Neural cell (in vitro differentiated cells): ENCODE data around the gene DKK2. TPM values are rescaled to one million over a fixed set of nuclear protein-coding genes. Genes with fewer than 3 reads are reported as not detected.

Experiments
- H2AFZ ChIP-seq: fragments of 200-600, 300-800 bp; sonication (generic), shearing (Covaris generic); 2 replicates; pipeline ENCODE4 v1.6.0; 2014; ENCODE audit warnings: low read depth, mild to moderate bottlenecking, antibody characterized with exemption, low read length, moderate library complexity
- H3F3A ChIP-seq: fragments of 200-600 bp; shearing (Covaris generic); 2 replicates; pipeline ENCODE4 v1.6.1; 2016; ENCODE audit warnings: mild to moderate bottlenecking, moderate library complexity, mixed read lengths, antibody characterized with exemption, low read length; ENCODE audit not compliant: insufficient read depth, poor library complexity, severe bottlenecking
- H3K27ac ChIP-seq: fragments of 200-600, 300-800 bp; sonication (generic), shearing (Covaris generic); 2 replicates; pipeline ENCODE4 v1.5.1; 2014; ENCODE audit warnings: mild to moderate bottlenecking, low read length, moderate library complexity
- H3K27me3 ChIP-seq: fragments of 300-800, 200-600 bp; sonication (generic), shearing (Covaris generic); 2 replicates; pipeline ENCODE4 v1.6.0; 2014; ENCODE audit warnings: mild to moderate bottlenecking, low read depth, low read length, moderate library complexity; ENCODE audit not compliant: insufficient read depth
- H3K36me3 ChIP-seq: fragments of 300-800, 200-600 bp; sonication (generic), shearing (Covaris generic); 2 replicates; pipeline ENCODE4 v1.5.1; 2014; ENCODE audit warnings: mild to moderate bottlenecking, antibody characterized with exemption, low read length, moderate library complexity; ENCODE audit not compliant: insufficient read depth
- H3K4me2 ChIP-seq: fragments of 300-800, 200-600 bp; sonication (generic), shearing (Covaris generic); 2 replicates; pipeline ENCODE4 v1.6.0; 2014; ENCODE audit warnings: mild to moderate bottlenecking, low read length
- H3K4me3 ChIP-seq: fragments of 300-800, 200-600 bp; sonication (generic), shearing (Covaris generic); 2 replicates; pipeline ENCODE4 v1.5.1; 2014; ENCODE audit warnings: mild to moderate bottlenecking, low read length, moderate library complexity
- H3K79me2 ChIP-seq: fragments of 200-600 bp; shearing (Covaris generic); replicated peaks from 2 replicates; pipeline ENCODE4 v1.6.0; 2014; ENCODE audit warnings: mild to moderate bottlenecking, low read length, moderate library complexity; ENCODE audit not compliant: insufficient read depth
- H3K9ac ChIP-seq: fragments of 300-800, 200-600 bp; sonication (generic), shearing (Covaris generic); 2 replicates; pipeline ENCODE4 v1.6.1; 2016; ENCODE audit warnings: mild to moderate bottlenecking, low read length, mixed read lengths
- H3K9me2 ChIP-seq: fragments of 200-600 bp; shearing (Covaris generic); 2 replicates; pipeline ENCODE4 v1.6.1; 2016; ENCODE audit warnings: mild to moderate bottlenecking, low read length, mixed read lengths; ENCODE audit not compliant: insufficient read depth
- H3K9me3 ChIP-seq: fragments of 200-600, 300-800 bp; sonication (generic), shearing (Covaris generic); 2 replicates; pipeline ENCODE4 v1.6.1; 2016; ENCODE audit warnings: mild to moderate bottlenecking, mixed run types, low read length, moderate library complexity, mixed read lengths
- H4K20me1 ChIP-seq: fragments of 200-600 bp; shearing (Covaris generic); 2 replicates; pipeline ENCODE4 v1.6.1; 2016; ENCODE audit warnings: mild to moderate bottlenecking, mixed run types; ENCODE audit not compliant: insufficient read depth
- EP300 ChIP-seq: fragments of 450-650 bp; conservative IDR thresholded peaks from 2 replicates; pipeline ENCODE4 v1.6.1; 2014; ENCODE audit warnings: antibody characterized with exemption, mild to moderate bottlenecking, moderate library complexity; ENCODE audit not compliant: poor library complexity, severe bottlenecking
- EZH2 ChIP-seq: fragments of 200-600, 300-800 bp; shearing (Covaris generic), sonication (generic); IDR thresholded peaks from 2 replicates; pipeline ENCODE4 v1.6.1; 2014; ENCODE audit warnings: antibody characterized with exemption, low read length, borderline replicate concordance, mild to moderate bottlenecking; ENCODE audit not compliant: insufficient read depth, poor library complexity, severe bottlenecking
- MXI1 ChIP-seq: fragments of 450-650 bp; conservative IDR thresholded peaks from 2 replicates; pipeline ENCODE4 v1.6.1; 2014; ENCODE audit warnings: antibody characterized with exemption, mild to moderate bottlenecking; ENCODE audit not compliant: poor library complexity, severe bottlenecking
- POLR2AphosphoS5 ChIP-seq: IDR thresholded peaks from 2 replicates; pipeline ENCODE4 v1.6.1; 2012
- RAD21 ChIP-seq: fragments of 450-650 bp; conservative IDR thresholded peaks from 2 replicates; pipeline ENCODE4 v1.6.1; 2014; ENCODE audit warnings: antibody characterized with exemption, mild to moderate bottlenecking, moderate library complexity
- REST ChIP-seq: IDR thresholded peaks from 2 replicates; pipeline ENCODE4 v1.6.1; 2012; ENCODE audit warnings: borderline replicate concordance
- SMC3 ChIP-seq: fragments of 450-650 bp; conservative IDR thresholded peaks from 2 replicates; pipeline ENCODE4 v1.6.1; 2014; ENCODE audit warnings: antibody characterized with exemption, mild to moderate bottlenecking, moderate library complexity; ENCODE audit not compliant: poor library complexity
- TAF1 ChIP-seq: IDR thresholded peaks from 2 replicates; pipeline ENCODE4 v1.6.1; 2012; ENCODE audit warnings: low read depth
- polyA plus RNA-seq: library from polyadenylated mRNA; depleted of rRNA; stranded (reverse); fragments of >200 nt; gene quantifications from 2 replicates; pipeline ENCODE4 v1.2.3, GENCODE V29; 2014
- TF ChIP-seq, protein P1 (sequence below): fragments of 450-650 bp; IDR thresholded peaks from 2 replicates; pipeline ENCODE4 v1.5.1; 2014; ENCODE audit warnings: antibody characterized with exemption, mild to moderate bottlenecking, moderate library complexity; ENCODE audit not compliant: poor library complexity, severe bottlenecking

Gene DKK2
- polyA plus RNA-seq, 1 donor from 2014 or later: 0.33 TPM

DNA sequence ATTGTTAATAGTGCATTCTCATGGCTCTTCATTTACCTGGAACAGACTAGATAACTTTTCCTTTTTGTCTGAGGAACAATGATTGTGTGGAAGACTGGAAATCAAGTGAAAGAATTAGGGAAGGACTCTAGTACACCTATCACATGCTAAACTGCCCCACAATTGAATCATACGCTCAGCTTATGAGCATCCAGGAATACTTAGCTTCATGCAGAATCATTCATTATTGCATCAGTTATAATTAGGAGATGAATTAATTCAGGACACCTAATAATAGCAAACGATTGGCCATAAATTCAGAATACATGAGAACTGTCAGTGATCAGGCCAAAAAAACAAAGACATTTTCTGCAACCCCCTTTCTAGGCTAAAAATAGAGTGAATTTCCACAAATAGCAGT lies 106.9 kb downstream of the DKK2 start:
- H4K20me1 ChIP-seq: no peaks in the 10 kb centered on the region
- no peaks in the 10 kb centered on the region for H3K9me2 ChIP-seq
- no peaks in the 10 kb centered on the region for H3K27me3 ChIP-seq
- no peak overlapping the region for H2AFZ ChIP-seq
- no peaks in the 10 kb centered on the region for H3K9me3 ChIP-seq
- no peaks in the 10 kb centered on the region for H3K36me3 ChIP-seq
- H3K9ac ChIP-seq: no peak overlapping the region
- H3K4me2 ChIP-seq: no peak overlapping the region
- H3K79me2 ChIP-seq: no peaks in the 10 kb centered on the region
- H3K4me3 ChIP-seq: no peak overlapping the region
- H3F3A ChIP-seq: no peaks in the 10 kb centered on the region
- H3K27ac ChIP-seq: no peak overlapping the region
- no peak for TF ChIP-seq RAD21
- TF ChIP-seq SMC3: no peak
- TF ChIP-seq POLR2AphosphoS5: no peak
- no peak for TF ChIP-seq REST
- TF ChIP-seq MXI1: no peak
- no peak for TF ChIP-seq EP300
- no peak for TF ChIP-seq TAF1
- TF ChIP-seq, protein P1, sequence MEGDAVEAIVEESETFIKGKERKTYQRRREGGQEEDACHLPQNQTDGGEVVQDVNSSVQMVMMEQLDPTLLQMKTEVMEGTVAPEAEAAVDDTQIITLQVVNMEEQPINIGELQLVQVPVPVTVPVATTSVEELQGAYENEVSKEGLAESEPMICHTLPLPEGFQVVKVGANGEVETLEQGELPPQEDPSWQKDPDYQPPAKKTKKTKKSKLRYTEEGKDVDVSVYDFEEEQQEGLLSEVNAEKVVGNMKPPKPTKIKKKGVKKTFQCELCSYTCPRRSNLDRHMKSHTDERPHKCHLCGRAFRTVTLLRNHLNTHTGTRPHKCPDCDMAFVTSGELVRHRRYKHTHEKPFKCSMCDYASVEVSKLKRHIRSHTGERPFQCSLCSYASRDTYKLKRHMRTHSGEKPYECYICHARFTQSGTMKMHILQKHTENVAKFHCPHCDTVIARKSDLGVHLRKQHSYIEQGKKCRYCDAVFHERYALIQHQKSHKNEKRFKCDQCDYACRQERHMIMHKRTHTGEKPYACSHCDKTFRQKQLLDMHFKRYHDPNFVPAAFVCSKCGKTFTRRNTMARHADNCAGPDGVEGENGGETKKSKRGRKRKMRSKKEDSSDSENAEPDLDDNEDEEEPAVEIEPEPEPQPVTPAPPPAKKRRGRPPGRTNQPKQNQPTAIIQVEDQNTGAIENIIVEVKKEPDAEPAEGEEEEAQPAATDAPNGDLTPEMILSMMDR: no peak

- H3K79me2 ChIP-seq: no peaks in the 10 kb centered on the region
- H4K20me1 ChIP-seq: no peaks in the 10 kb centered on the region
- H3K27ac ChIP-seq: no peak overlapping the region
- no peaks in the 10 kb centered on the region for H3K9me3 ChIP-seq
- H3K36me3 ChIP-seq: no peaks in the 10 kb centered on the region
- TF ChIP-seq SMC3 (no peak), RAD21 (no peak), EP300 (no peak), EZH2 (no peak)
- H3F3A ChIP-seq: no peaks in the 10 kb centered on the region
- no peak overlapping the region for H2AFZ ChIP-seq
- no peak overlapping the region for H3K4me3 ChIP-seq
- no peak overlapping the region for H3K9ac ChIP-seq
- no peak overlapping the region for H3K4me2 ChIP-seq
- H3K27me3 ChIP-seq: no peaks in the 10 kb centered on the region
- H3K9me2 ChIP-seq: no peaks in the 10 kb centered on the region
These were observed 121.9 kb downstream of the DKK2 start for GRCh38 chr4:106914223-106914622.
